Measurements from ENCODE around the gene PLAU.
A peak's percentile ranks its signal among the peaks of the same experiment; 100 is the strongest.
"Not testable (repeated sequence)": the region's sequence is repeated elsewhere in the genome, so short reads cannot be mapped to it uniquely, and the experiment has no call there.

PLAU gene

GRCh38 chr10:73897693-73898092, 13.2 kb upstream of the PLAU start:
- DNase-seq (ENCODE audit: low read depth in 2 of 2) = no peak

DNA sequence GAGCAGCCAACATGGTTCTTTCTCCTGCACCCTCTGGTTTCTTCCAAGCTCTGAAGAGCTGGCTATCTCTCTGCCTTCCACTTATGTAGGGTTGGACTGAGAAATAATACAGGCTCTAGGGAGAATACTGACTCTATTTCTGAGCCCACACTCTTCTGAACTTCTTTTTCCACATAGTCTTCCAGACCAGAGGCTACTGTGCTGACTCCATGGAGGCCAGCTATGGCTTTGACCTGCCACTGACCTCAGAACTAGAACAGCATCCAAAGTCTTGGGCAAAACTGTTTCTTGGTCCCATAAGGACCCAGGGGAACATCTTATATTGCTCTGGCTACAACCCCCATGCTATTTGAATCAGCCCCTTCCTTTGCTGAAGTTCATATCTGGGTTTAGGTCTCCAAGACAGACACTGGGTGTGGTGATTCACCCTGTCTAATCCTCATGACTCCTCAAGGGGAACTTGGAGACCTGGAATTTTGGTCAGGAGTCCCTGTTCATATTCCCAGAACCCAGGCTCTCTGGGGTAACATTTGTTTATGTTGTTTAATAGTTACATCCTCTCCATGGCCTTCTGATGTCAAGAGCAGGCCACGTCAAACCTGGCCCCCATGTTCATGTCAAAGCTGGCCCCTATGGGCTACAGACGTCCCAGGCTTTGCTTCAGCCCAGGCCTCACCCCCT, 12.1 kb upstream of the PLAU start:
- no peak for DNase-seq (ENCODE audit: low read depth in 2 of 2)

DNA sequence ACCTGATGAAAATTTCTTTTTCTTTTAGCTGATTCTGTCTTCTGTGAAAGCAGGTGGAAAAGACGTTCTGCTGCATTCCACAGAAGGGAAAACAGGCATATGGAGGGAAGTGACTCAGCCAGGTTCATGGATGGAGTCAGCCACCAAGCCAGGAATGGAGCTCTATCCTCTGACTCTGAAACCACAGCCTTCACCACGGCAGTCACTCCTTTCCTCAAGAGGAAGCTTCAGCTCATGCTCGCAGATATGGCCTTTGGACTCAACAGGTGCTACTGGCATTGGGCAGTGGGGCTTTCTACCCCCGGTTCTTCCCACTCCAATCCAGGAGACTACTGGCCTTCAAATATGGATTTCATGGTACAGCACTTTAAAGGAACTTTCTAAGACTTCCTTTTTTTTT, 11.5 kb upstream of the PLAU start:
- DNase-seq (ENCODE audit: low read depth in 2 of 2) = no peak

DNA sequence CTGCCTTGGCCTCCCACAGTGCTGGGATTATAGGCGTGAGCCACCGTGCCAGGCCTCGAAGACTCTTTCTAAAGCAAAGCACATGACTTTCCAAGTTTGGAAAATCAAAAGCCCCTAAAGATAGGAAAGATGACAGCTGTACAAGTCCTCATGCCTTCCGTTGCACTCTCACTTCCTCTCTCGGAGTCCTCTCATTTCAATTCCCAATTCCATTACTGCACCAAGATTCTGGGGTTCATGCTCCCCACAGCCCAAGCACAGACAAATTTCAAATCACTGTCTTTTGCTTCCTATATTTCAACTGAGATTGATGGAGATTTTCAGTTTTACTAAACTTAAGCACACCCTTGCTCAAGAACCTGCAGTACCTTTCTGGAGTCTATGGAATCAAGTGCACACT, 10.9 kb upstream of the PLAU start:
- DNase-seq (ENCODE audit: low read depth in 2 of 2) = no peak

DNA sequence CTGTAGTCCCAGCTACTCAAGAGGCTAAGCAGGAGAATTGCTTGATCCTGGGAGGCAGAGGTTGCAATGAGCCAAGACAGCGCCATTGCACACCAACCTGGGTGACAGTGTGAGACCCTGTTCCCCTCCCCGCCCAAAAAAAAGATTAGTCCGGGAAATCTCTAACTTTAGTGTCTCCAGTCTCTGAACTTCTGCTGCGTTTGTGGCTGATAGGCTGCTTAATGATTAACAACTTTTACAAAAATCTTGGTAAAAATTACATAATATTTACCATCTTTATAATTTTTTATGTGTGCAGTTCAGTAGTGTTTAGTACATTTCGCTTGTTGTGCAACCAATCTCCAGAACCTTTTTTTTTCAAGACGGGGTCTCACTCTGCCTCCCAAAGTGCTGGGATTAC, 9.7 kb upstream of the PLAU start:
- no peak for DNase-seq (ENCODE audit: low read depth in 2 of 2)

DNA sequence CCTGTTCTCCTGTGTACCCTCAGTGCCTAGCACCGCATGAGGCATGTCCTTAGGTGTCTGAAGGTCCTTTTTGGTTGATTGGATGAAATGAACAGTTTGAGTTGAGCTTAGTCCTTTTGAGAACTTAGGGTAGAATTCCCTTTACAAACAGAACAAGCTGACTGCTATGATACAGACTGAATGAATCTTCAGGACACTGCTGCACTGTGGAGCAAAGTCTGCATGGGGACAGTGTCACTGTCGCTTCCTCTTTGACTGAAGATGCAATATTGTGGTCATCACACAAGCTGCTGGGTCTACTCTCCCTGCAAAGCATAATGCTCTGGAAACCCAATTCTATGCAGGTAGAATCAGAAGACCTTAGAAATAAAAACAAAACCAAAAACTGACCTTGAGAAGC, 8.6 kb upstream of the PLAU start:
- DNase-seq (ENCODE audit: low read depth in 2 of 2) = no peak

DNA sequence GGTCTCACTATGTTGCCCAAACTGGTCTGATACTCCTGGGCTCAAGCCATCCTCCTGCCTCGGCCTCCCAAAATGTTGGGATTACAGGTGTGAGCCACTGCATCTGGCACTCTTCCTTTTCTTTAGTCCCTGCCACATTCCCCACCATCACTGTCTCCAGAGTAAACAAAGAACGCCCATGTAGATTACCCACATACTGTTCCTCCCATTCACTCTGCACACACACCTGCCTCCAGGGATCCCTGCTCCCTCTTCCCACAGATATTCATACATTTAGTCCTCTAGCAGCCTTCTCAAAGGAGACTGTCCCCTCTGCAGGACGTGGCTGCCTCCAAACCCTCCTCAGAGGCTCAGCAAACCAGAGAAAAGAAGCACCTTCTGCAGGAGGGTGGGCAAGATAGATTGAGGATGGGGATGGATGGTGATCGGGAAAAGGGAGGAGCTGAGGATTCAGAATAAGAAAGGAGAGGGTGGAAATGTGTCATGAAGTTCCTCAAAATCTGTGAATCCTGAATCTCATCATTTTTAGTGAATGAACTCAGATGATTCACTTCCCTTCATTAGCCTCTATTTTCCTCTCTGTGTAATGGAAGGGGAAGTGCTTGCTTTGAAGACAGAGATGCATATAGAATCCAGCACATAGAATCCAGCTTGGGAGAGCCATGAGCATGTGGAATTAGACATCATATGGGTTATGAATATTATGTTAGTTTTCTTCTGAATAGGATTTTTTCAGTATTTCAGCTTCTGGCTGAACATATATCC, 5.5 kb upstream of the PLAU start:
- DNase-seq (ENCODE audit: low read depth in 2 of 2) = no peak

DNA sequence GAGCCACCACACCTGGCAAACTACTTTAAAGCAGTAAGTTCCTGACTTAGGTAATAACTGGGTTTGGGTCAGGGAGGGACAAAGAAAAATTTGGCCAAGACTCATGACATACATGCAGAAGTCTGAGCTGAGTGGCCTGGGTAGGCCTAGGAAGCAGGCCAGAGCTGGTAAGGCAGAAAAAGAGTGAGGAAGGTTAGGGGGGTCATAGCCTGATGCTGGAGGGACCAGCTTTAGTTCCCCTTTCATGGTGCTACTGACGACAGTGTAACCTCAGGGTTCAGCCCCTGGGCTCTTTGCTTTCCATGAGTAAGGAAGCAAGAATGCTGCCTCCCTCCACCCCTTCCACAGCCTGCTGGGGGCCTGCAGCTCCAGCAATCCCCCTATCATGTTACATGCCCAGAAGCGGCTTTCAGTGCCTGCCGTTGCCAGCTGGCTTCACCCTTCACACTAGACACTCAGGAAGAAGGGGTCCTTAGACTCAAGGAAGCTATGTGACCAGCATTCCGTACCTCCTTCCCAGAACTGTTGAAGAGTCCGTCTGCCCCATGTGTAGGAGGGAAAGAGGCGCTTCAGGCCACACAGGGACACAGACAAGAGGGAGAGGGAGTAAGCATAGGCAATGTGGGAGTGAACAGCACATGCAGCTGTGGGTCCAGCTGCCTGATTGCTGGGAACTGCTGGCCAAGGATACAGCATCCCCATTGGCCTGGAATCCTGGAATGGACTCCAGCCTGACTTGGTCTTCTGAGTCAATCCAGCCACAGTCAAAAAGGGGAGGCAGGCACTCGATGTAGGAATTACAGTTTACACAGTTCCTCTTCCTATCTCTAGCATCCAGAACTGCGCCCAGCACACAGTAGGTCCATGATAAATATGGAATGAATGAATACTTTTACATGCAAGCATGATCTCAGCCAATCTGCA, 4.1 kb upstream of the PLAU start:
- no peak for DNase-seq (ENCODE audit: low read depth in 2 of 2)

GRCh38 chr10:73907841-73908517, 3.0 kb upstream of the PLAU start:
- DNase-seq (ENCODE audit: low read depth in 2 of 2) = no peak

- DNase-seq (ENCODE audit: low read depth in 2 of 2) = peak; percentile 42 to 51
Observed at GRCh38 chr10:73908853-73909539, 1.9 kb upstream of the PLAU start.

DNA sequence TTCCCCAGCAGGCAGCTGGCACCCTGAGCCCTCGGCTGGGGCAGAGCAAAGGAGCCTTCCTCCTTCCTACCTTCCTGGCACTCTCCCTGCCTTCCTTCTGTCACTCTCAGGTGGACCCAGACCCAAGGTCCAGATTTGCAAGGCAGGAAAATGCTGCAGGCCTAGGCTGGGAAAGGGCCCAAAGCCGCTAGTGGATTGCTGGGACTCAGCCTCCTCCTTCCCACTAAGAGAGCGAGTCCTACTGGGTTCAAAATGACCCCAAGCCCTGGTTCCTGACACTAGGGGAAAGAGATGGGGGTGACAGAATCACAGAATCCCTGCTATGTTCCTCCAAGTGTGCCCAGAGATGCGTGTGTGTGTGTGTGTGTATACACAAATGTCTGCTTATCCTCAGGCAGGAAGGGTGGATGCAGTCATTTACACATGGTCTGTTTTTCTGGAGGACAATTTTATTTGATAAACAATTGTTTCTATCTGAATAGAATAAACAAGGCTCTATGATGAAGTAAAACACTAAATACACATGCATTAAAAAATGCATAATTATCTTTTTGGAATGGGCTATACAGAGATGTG, 1.3 kb upstream of the PLAU start:
- DNase-seq (ENCODE audit: low read depth in 2 of 2) = no peak

DNA sequence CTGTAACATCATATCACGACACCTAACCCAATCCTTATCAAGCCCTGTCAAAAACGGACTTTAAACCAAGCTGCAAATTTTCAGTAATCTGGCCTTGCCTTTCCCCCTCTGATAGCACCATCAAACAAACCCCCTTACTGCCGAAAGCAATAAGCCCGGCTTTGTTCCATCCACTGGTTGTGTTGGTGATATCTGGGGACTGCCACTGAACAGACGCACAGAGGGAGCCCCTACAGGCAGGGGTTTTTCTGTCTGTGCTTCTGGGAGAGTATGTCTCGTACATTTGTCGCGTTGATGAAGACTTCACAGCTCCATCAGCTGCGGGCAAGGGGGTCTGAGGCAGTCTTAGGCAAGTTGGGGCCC, 550 bp upstream of the PLAU start:
- no peak for DNase-seq (ENCODE audit: low read depth in 2 of 2)

- DNase-seq (ENCODE audit: low read depth in 2 of 2) = no peak
Observed at GRCh38 chr10:73911553-73912004, 647 bp downstream of the PLAU start.

GRCh38 chr10:73914036-73914435, 3.1 kb downstream of the PLAU start:
- DNase-seq (ENCODE audit: low read depth in 2 of 2) = no peak

DNA sequence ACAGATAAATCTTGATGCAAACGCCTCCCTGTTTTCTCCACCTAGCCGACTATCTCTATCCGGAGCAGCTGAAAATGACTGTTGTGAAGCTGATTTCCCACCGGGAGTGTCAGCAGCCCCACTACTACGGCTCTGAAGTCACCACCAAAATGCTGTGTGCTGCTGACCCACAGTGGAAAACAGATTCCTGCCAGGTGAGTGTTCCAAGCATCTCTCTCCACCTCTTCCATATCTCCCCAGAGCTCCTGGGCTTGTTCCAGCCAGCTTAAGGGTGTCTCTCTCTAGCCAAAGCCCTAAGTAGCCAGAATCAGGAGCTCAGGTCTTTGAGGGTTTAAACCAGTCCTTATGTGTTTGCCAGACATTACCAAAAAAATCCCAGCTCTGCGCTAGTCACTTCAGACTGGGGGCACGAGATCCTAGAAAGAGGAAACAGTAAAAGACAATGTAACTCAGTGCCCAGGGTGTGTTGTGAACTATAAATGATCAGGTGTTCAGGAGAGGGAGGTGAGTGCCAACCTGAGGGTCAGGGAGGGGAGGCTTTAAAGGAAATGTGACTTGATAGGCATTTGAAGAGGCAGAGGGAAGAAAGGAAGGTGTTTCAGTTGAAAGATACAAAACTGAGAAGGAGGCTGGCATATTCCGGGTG, 4.4 kb downstream of the PLAU start:
- no peak for DNase-seq (ENCODE audit: low read depth in 2 of 2)

GRCh38 chr10:73916761-73917470, 6.0 kb downstream of the PLAU start:
- no peak for DNase-seq (ENCODE audit: low read depth in 2 of 2)

- no peak for DNase-seq (ENCODE audit: low read depth in 2 of 2)
Observed at GRCh38 chr10:73917566-73918305, 6.8 kb downstream of the PLAU start.

GRCh38 chr10:73919481-73919880, 8.5 kb downstream of the PLAU start:
- DNase-seq (ENCODE audit: low read depth in 2 of 2) = not testable (repeated sequence)

DNA sequence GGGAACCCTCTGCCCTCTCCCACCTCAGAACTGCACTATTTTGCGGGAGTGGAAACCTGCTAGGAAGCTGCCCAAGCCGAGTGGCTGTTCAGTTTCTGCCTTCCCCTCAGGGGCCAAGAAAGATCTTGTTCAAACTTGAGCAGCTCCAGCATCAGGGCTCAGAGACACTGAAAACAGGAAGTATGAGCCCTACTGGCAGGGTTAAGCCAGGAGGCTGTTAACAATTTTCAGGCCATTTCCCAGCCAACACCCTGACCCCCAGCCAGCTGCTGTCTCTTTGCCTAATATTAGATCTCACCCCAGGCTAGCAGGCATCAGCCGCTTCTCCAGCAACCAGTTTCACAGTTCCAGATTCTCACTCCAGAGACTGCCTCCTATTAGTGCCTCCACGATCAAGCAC, 9.2 kb downstream of the PLAU start:
- no peak for DNase-seq (ENCODE audit: low read depth in 2 of 2)

Data from stimulated activated CD8-positive, alpha-beta memory T cell treated with anti-CD3 and anti-CD28 coated beads, Interleukin-15, amount 100 ng/mL, for 48 hours (primary cell).